Keratinocyte (primary cell): ENCODE measurements around the gene ARTN. TPM values are rescaled to one million over a fixed set of nuclear protein-coding genes. Genes with fewer than 3 reads are reported as not detected.

ENCODE experiments used
- DNase-seq: peaks from one replicate; pipeline ENCODE4 v3.0.0-alpha.2; 2011; ENCODE audit warnings: low read depth, missing footprints, low spot score
- FAIRE-seq: peaks from 2 replicates; lab custom pipeline; 2011; peaks lifted over from hg19 to GRCh38; lab: Jason Lieb, UNC
- H2AFZ ChIP-seq: 2 replicates; pipeline ENCODE4 v1.6.0; 2012; ENCODE audit warnings: low read length, control low read depth, inconsistent platforms; ENCODE audit not compliant: control insufficient read depth
- H3K27ac ChIP-seq: 2 replicates; pipeline ENCODE4 v1.5.1; 2011; ENCODE audit warnings: low read length; ENCODE audit not compliant: control insufficient read depth, insufficient read depth
- H3K27me3 ChIP-seq: 3 replicates; pipeline ENCODE4 v1.6.0; 2011; ENCODE audit warnings: low read length; ENCODE audit not compliant: control insufficient read depth, insufficient read depth; ENCODE audit errors: extremely low read depth
- H3K36me3 ChIP-seq, 2 experiments: 2 replicates in 1 of 2; 3 replicates in 1 of 2; pipeline ENCODE4 v1.5.1; 2011; ENCODE audit warnings: low read length in 2 of 2, mild to moderate bottlenecking in 1 of 2; ENCODE audit not compliant: control insufficient read depth in 2 of 2, insufficient read depth in 2 of 2; ENCODE audit errors: extremely low read depth in 1 of 2
- H3K4me1 ChIP-seq: 3 replicates; pipeline ENCODE4 v1.5.1; 2011; ENCODE audit warnings: low read length; ENCODE audit not compliant: control insufficient read depth, insufficient read depth; ENCODE audit errors: extremely low read depth
- H3K4me2 ChIP-seq: 3 replicates; pipeline ENCODE4 v1.6.0; 2011; ENCODE audit warnings: low read depth, low read length; ENCODE audit not compliant: control insufficient read depth, insufficient read depth; ENCODE audit errors: extremely low read depth
- H3K4me3 ChIP-seq, 3 experiments: fragments of 200-600 bp in 1 of 3; sonication (generic) in 1 of 3; 2 replicates in 2 of 3; 3 replicates in 1 of 3; pipeline ENCODE4 v1.5.1; 2011 to 2016; ENCODE audit warnings: low read length in 3 of 3, mild to moderate bottlenecking in 3 of 3, control low read depth in 2 of 3, inconsistent platforms in 1 of 3, low read depth in 1 of 3, mixed read lengths in 1 of 3, mixed run types in 1 of 3, moderate library complexity in 1 of 3; ENCODE audit not compliant: control insufficient read depth in 2 of 3, insufficient read depth in 2 of 3; ENCODE audit errors: extremely low read depth in 1 of 3
- H3K79me2 ChIP-seq: 2 replicates; pipeline ENCODE4 v1.6.0; 2012; ENCODE audit warnings: low read length; ENCODE audit not compliant: control insufficient read depth, insufficient read depth
- H3K9ac ChIP-seq: 3 replicates; pipeline ENCODE4 v1.6.0; 2011; ENCODE audit warnings: low read length; ENCODE audit not compliant: control insufficient read depth, insufficient read depth; ENCODE audit errors: extremely low read depth
- H3K9me1 ChIP-seq: 3 replicates; pipeline ENCODE4 v1.6.0; 2011; ENCODE audit warnings: low read length; ENCODE audit not compliant: control insufficient read depth, insufficient read depth; ENCODE audit errors: extremely low read depth
- H3K9me3 ChIP-seq: 2 replicates; pipeline ENCODE4 v1.5.1; 2012; ENCODE audit warnings: low read depth, low read length; ENCODE audit not compliant: control insufficient read depth
- H4K20me1 ChIP-seq: 3 replicates; pipeline ENCODE4 v1.6.0; 2011; ENCODE audit warnings: low read length; ENCODE audit not compliant: control insufficient read depth, insufficient read depth; ENCODE audit errors: extremely low read depth
- CTCF ChIP-seq, 3 experiments: IDR thresholded peaks in 1 of 3; conservative IDR thresholded peaks in 1 of 3; optimal IDR thresholded peaks in 1 of 3; 2 replicates in 2 of 3; 3 replicates in 1 of 3; pipeline versions ENCODE3 to v1.5.1; 2011; ENCODE audit warnings: low read length in 3 of 3, mild to moderate bottlenecking in 3 of 3, moderate library complexity in 2 of 3, control low read depth in 1 of 3, inconsistent platforms in 1 of 3; ENCODE audit not compliant: insufficient read depth in 2 of 3; ENCODE audit errors: extremely low read depth in 1 of 3
- EZH2 ChIP-seq: IDR thresholded peaks from one replicate; pipeline ENCODE4 v1.6.1; 2012; ENCODE audit warnings: inconsistent platforms, mild to moderate bottlenecking, low read length, moderate library complexity
- dilution Hi-C: fragments of 300-500 bp; cut with MboI; formaldehyde crosslinking; loops from one replicate; pipeline ENCODE4 v1.7.0; 2020; ENCODE audit warnings: low sequenced_read_pairs; ENCODE audit not compliant: extremely low pct_ligation_motif_present
- polyA plus RNA-seq, 5 experiments: library from polyadenylated mRNA; depleted of rRNA in 3 of 5; stranded (reverse) in 3 of 5; stranded (forward) in 1 of 5; unstranded in 1 of 5; fragments of >200 nt; gene quantifications; 1 replicate in 1 of 5; 2 replicates in 3 of 5; 3 replicates in 1 of 5; pipeline versions ENCODE4 v1.2.1 to v1.2.3, GENCODE V29; 2011 to 2012; ENCODE audit warnings: missing spikeins in 2 of 5, low read depth in 1 of 5, low replicate concordance in 1 of 5

ARTN gene
- polyA plus RNA-seq, 1 donor (not counting 4 experiments of a cell fraction or from before 2014, with no cell fraction given): 27.2 TPM

GRCh38 chr1:43893006-43893405, 40.6 kb upstream of the ARTN start:
- Histone ChIP-seq H3K36me3 (peaks cover 1 to 4% of the 10 kb centered on the region in 2 experiments), H3K27ac (no peak overlapping the region), H3K4me3 (no peak overlapping the region), H3K27me3 (no peaks in the 10 kb centered on the region), H3K9me1 (no peaks in the 10 kb centered on the region), H3K9ac (no peak overlapping the region), H3K4me2 (no peak overlapping the region), H3K4me1 (peaks cover 2% of the 10 kb centered on the region), H2AFZ (no peak overlapping the region), H3K9me3 (no peaks in the 10 kb centered on the region), H3K79me2 (no peaks in the 10 kb centered on the region), H4K20me1 (no peaks in the 10 kb centered on the region)
- dilution Hi-C loops: no loop called here
- TF ChIP-seq EZH2: no peak
- no peak for TF ChIP-seq CTCF (optimal IDR thresholded peaks at IDR 0.05 in 1 of 3, IDR thresholded peaks at IDR 0.05 in 1 of 3, conservative IDR thresholded peaks at IDR 0.05 in 1 of 3; ENCODE audit: extremely low read depth in 1 of 3, insufficient read depth in 2 of 3, low read length in 3 of 3)
- no peak for FAIRE-seq
- no peak for DNase-seq

GRCh38 chr1:43898981-43899380, 34.6 kb upstream of the ARTN start:
- Histone ChIP-seq H3K36me3 (peaks cover 3 to 4% of the 10 kb centered on the region in 2 experiments), H3K27me3 (no peaks in the 10 kb centered on the region), H3K4me1 (peaks cover 9% of the 10 kb centered on the region), H3K4me3 (no peak overlapping the region), H3K9me1 (no peaks in the 10 kb centered on the region), H3K79me2 (no peaks in the 10 kb centered on the region), H3K9ac (no peak overlapping the region), H3K9me3 (no peaks in the 10 kb centered on the region), H2AFZ (no peak overlapping the region), H3K4me2 (no peak overlapping the region), H4K20me1 (no peaks in the 10 kb centered on the region), H3K27ac (no peak overlapping the region)
- TF ChIP-seq EZH2 (no peak), CTCF (optimal IDR thresholded peaks at IDR 0.05 in 1 of 3, IDR thresholded peaks at IDR 0.05 in 1 of 3, conservative IDR thresholded peaks at IDR 0.05 in 1 of 3; ENCODE audit: extremely low read depth in 1 of 3, insufficient read depth in 2 of 3, low read length in 3 of 3) (no peak)
- DNase-seq: no peak
- dilution Hi-C loops: no loop called here
- no peak for FAIRE-seq
